Dermis microvascular lymphatic vessel endothelial cell (primary cell): Measurements from ENCODE around the gene ALX4. TPM values are rescaled to one million over a fixed set of nuclear protein-coding genes. Genes with fewer than 3 reads are reported as not detected.

ENCODE experiments used
- DNase-seq, 2 donors: peaks; one replicate each; pipeline versions ENCODE4 v3.0.0 to v3.0.0-alpha.2; 2010; ENCODE audit warnings: low read depth in 2 of 2
- total RNA-seq: library from RNA; depleted of rRNA; stranded (reverse); fragments of >200 nt; gene quantifications from 2 replicates; pipeline ENCODE4 v1.2.1, GENCODE V29; 2014

ALX4 gene
- total RNA-seq, 1 donor from 2014 or later: not detected

DNA sequence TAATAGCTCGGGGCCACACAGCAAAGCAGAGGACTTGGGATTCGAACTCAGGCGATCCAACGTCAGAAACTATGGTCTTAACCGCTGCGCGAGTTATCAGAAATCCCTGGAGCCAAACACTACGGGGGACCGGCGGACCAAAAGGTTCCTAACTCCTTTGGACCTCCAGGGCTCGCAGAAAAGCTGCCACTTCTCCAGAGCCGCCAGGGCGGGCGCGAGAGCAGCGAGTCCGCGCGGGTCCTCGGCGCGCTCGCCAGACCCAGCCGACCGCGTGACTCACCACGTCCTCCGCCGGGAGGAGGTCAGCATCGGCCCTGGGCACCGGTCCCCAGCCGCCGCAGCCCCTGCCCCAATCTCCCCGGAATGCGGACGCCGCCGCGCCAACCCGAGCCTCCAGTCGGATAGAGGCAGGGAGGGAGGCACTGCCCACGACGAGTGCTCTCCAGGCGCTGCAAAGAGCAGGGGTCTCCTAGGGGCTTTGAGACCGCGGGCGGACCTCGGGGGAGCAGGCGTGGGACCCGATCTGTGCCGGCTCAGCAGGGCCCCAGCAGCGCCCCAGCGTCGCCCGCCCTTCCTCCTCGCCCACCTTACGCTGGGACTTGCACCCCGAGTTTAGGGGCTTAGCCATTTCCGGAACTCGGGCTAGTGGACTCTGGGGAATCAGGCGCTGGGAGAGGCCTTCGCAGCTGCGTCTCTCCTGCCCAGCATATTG, 6.2 kb upstream of the ALX4 start:
- DNase-seq: peak in 1 of 2 donors; percentile 33

DNA sequence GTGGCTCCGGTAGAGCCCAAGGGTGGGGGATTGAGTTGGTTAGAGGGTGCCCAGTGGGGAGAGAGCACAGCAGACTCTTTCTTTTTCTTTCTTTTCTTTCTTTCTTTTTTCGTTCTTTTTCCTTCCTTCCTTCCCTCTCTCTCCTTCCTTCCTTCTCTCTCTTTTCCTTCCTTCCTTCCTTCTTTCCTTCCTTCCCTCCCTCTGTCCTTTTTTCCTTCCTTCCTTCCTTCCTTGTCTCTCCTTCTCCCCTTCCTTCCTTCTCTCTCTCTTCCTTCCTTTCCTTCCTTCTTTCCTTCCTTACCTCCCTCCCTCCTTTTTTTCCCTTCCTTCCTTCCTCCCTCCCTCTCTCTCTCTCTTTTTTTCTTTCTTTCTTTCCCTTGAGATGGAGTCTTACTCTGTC, 4.8 kb upstream of the ALX4 start:
- DNase-seq: no peak

DNA sequence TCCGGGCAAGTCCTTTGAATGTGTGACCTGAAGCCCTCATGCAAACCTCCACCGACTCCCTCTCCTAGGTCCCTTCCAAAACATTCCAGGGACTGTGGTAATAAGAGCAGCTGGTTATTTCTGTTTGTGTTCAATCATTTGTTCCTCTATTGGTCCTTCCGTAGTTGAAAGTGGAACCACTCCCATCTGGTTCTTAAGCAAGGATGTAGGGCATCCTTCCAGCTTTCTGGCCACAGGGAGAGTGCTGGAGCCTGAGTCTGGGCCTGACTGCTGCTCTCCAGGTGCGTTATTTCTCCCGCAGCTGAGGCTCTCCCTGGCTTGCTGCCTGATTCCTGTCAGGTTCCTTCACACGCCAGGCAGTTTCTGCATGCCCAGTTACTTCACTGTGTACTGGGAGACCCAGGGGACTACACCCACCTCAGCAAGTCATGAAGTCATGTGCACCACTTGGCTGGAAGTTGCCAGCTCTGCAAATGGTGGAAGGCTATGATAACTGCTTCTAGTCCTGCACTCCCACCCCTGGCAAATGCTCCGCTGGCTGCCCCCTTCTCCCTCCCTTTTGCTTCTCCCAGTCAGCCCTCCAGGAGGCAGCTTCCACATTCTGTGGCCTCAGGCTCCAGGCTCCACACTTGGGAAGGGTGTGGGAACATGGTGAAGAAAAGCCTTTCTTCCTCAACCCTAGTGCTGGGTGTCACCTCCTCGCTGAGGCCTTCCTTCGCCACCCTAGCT, 4.0 kb upstream of the ALX4 start:
- no peak for DNase-seq

DNA sequence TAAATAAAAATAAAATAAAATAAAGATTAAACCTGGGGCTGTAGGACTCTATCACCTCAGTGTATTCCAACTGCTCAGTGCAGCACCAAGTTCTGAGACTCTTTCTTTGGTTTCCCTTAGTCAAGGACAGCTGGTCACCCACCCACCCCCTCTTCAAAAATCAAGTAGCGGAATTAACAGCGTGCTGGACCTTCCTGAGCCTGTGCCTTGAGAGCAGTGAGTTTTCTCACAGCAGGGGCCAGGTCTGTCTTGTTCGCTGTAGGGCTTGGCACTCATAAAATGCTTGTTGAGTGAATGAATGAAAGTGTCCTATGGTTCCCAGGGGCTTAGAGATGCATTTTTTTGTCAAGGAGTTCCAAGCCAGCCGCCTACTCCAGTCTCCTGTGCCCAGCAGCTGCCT, 2.9 kb upstream of the ALX4 start:
- no peak for DNase-seq

DNA sequence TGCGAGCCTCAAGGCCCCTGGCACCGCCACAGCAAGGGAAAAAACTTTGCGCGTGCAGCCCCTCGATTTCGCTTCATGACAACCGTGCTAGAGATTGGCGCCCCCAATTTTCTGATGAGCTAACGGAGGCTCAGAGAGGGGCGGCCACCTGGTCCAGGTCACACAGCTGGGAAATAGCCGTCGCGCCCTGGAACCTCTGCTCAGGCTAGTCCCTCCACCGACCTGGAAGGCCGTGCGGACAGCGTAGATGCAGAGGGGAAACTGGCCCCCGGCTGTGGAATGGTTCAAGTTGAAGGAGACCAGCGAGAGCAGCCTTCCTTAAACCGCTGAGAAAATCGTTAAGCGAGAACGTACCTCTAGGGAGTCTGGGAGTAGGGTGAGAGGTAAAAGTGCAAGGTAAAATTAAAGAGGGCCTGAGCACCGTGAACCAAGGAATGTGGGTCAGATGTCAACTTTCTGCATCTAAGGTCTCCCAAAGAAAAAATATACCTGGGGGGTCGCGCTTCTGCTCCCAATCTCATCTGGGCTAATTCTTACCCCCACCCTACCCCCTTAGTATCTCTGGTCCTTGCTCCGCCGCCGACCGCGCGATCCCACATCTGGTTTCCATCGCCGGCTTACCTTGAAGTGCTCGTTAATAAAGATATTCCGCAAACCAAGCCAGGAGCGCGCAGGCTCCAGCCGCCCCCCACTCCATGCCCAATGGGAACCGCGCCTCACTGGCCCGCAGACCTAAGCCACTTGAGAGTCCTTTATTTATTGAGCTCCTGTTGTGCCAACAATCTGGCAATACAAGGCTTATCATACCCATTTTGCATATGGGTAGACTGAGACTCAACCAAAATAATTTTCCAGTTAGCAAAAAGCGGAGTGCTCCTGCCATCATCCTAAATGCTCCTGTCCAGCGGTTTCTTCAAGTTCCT, 1.7 kb upstream of the ALX4 start:
- DNase-seq: no peak

DNA sequence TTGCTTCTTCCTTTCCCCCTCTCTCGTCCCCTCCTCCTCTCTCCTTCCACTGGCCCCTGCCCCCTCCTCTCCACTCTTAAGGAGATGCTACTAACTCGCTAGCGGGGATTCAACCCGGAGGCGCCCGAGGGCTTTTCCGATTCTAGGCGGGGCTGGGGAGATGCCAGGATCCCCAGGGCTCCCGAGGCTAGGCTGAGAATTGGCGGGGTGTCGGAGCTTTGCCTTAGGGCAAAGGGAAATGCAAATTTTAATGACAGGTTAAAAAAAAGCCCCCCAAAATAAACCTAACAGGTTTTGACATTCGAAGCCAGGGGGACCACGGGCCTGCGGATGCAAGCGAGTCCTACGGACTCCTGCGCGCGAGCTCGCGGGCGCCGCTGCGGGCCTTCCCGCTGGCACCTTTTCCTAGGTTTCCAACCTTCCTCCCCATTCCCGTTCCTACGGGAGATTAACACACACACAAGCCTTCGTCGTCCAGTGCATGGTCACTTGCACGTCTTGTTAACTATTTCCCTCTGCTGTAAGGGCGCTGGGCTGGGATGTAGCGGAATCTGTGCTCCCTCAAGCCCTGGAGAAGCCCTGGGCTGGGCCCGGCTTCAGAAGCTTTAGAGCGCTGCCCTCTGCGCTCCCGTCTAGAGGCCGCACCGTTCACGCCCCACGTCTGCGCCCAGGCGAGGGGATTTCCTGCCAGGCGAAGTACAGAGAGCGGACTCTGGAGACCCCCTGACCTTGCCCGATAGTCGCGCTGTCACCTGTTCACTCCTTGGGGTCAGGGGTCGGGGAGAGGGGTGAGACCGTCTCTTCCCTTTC, 729 bp upstream of the ALX4 start:
- DNase-seq: no peak

DNA sequence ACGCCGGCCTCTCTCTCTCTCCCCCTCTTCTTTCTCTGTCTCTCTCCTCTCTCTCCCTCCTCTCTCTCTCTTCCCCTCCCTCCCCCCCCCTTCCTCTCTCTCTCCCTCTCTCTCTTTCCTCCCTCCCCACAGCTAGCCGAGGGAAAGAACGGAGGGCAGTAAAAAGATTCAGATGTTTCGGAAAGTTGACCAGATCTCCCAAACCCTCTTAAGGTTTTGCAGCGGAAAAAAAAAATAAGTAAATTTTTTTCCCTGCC, 195 bp upstream of the ALX4 start:
- no peak for DNase-seq

DNA sequence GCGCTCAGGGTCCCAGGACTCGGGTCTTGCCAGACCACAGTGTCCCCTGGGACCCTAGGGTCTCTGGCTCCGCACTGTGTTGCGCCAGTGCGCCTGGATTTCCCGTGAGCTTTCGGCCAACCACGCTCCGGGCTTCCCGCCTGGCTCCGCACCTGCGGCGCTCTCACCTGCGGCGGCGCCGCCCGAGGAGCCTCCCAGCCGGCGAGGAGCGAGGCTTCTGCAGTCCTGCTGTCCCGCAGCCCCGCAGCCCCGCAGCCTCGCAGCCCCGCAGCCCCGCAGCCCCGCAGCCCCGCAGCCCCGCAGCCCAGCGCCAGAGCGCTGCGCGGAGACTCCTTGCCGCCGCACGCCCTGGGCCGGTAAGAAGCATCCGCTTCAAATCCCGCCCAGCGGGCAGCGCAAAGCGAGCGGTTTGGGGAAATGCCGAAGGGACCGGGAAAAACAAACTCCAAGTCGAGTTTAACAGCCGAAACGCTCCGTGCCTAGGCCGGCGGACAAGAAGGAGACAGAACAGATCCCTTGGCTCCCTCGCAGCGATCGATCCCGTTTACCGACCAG, 939 bp downstream of the ALX4 start:
- no peak for DNase-seq

DNA sequence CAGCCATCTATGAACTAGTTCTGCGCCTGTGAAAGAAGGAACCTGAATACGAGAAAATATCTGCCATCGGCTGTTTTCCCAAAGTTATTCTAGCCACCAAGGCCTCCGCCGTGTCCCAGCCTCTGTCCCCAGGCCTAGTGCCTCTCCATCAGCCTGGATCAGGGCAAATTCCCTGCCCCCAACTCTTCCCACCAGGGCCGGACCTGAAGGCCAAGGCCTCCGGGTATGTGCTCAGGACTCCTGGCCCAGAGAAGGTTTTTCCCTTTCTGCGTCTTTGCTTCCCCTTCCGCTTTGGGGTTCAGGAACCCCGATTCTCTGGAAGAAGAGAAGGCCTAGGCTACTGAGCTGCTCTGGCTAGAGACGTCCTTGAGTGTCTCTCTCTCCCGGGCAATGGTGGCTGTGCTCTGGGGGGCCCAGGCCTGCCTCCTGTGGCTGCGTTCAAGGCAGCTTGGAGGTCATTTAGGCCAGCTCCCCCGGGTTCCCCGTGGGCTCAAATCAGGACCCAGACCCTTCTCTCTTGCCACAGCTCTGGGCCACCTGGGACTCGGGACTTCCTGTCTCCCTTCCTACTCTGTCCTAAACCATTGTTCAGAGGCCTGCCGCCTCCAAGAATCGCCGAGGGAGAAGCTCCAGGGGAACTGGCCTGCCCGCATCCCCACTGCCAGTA, 1.6 kb downstream of the ALX4 start:
- DNase-seq: no peak

DNA sequence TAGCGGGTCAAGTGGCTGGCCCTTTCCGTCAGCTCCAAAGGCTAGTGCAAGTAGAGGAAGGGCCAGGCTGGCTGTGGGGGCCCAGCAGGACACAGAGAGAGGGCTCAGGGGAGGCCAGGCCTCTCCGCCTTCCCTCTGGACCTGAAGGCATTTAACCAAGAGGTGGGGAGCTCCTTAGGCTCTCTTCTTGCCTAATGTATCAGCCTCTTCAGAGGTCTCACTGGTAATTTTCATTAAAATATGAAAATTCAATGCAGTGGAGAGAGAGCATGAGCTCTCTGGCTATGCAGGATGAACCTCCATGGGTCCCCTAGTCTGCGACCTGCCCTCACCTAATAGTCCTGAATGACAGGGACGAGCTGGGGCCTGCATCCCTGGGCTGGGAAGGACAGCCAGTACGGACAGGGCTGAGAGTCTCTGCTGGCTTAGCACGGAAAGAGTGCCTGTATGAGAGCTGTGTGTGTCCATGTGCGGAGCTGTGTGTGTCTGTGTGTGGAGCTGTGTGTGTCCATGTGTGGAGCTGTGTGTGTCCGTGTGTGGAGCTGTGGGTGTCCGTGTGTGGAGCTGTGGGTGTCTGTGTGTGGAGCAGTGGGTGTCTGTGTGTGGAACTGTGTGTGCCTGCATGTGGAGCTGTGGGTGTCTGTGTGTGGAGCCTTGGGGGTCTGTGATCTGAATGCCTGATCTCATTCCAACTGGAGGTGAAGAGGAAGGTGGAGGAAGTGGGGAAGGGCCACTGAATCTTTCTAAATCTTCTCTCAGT, 2.4 kb downstream of the ALX4 start:
- DNase-seq: no peak

DNA sequence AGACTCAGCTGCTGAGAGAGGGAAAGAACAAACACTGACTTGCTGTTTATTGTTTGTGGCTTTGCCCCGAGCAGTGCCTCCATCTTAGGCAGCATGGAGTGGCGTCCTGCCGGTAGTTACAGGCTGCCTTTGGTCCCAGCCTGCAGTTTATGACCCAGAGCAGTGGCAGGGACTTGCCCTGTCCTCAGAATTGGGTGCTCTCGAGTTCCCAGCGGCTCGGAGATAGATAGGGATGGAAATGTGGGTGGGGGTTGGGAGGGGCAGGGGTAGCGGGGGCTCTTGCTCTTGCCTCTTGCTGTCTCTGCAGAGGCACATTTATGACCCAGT, 3.1 kb downstream of the ALX4 start:
- DNase-seq: no peak

DNA sequence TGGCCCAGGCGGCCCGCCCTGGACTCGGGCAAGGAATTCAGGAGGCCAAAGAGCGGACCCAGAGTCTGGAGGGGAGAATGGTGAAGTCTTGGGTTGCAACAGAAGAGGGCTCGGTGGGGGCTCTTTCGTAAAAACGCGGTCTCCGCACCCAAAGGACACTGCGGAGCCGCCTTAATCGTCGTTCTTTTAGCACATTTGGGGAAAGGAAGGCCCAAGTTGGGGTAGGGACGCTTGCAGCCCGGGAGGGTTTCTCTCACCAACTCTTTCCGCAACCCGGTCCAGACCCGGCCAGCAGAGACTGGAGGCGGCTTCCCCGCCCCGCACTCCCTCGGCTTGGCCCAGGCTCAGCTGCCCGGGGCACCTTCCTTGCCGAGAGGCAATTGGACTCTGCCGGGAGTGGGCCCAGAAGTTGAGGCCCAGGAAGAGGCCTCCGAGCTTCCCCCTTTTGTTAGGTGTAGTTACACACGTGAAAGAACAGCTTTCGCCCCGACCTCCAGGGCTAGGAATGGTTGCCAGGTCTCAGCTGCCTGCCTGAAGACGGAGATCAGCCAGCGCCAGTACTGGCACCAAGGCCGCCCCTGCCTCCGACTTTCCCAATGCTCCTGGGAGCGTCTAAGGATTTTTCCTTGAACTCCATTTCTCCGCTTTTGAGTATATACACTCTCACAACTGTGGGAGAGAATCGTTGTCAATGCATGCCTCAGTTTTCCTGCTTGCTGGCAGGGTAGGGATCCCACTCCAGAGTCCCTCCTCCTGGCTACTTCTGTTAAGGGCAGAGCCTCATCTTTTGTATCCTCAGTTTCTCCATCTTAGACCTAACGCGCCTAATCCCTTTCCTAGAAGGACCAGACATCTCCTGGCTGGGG, 3.7 kb downstream of the ALX4 start:
- DNase-seq: no peak

DNA sequence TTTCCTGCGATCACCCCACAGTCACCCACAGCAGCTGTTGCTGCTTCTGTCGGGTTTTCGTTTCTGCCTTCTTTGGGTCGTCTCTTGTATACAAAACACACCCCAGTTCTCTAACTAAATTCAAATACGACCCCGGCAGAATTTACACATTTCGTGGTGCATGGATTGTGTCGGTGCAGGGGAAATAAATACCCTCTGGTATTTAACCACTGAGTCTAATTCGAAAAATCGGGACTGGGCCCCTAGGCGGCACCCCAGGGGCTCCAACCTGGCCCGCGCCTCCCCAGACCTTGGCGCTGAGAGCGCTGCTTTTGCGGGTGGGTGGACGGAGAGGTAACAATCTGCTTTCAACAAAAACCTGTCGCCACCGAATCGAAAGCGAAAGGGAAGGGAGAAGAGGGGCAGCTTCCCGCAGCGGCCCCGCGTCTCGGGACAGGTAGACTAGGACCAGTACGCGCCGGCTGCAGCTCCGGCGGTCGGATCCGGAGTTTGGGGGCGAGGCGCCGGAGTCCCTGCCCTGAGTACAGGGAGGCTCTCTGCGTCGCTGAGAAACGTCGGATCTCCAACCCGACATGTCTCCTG, 4.4 kb downstream of the ALX4 start:
- DNase-seq: peak; percentile 5 to 24

DNA sequence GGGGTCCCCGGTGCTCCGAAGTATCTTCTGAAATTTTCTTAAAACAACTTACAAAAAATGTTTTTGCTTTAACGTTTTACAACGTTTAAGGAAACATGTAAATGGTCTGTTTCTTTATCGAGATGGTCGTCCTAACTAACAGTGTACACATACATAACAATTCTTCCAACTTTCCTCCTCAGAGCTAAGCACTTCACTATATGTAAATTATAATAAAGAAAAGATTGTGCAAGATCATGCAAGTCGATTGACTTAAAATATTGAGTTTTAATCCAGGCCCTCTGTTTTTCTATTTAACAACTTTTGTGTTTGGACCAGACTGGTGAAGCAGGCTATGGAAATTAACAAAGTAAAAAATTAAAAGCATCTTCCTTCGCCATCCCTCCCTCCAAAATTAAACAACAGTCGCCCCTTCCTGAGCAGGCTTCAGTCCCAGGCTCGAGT, 4.9 kb downstream of the ALX4 start:
- no peak for DNase-seq

DNA sequence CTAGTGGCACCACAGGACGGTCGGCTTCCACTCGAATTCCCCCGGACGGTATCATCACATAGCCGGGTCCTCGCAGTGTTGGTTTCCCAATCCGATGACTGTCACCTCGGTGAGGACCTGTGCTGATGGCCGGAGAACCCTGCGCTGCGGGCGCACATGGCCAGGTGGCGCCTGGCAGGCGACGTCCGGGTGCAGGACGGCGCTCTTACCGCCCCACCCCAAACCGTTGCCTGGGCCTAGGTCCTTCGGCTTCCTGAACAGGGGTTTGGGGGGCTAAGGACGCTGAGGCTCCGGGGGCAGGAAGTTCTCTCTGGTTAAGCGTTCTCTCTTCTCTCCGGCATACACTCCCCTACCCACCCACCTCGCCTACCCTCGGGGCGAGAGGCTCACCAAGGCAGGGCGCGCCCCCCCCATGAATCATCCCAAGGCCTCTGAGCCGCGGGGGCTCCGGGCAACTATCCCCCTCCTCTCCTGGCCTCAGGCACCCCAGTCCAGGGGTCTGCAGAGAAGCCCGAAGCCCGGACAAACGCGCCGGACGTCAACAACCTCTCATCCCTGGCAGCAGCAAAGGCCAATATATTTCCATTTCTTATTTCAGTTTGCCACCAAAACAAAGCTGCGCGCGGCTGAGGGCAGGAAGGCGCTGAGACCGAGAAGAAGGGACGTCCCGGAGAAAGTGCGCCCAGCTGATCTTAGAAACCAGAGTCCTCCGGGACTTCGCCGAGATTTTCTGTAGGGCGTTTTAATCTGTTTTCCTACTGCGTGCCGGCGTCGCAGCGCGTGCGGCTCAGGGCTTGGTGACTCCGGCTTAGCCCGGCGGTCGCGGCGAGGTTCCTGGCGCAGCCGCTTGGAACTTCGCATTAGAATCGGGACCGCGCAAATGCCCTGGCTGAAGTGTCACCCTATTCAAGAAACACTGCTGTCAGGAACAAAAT, 5.6 kb downstream of the ALX4 start:
- DNase-seq: peak in 1 of 2 donors; percentile 15

DNA sequence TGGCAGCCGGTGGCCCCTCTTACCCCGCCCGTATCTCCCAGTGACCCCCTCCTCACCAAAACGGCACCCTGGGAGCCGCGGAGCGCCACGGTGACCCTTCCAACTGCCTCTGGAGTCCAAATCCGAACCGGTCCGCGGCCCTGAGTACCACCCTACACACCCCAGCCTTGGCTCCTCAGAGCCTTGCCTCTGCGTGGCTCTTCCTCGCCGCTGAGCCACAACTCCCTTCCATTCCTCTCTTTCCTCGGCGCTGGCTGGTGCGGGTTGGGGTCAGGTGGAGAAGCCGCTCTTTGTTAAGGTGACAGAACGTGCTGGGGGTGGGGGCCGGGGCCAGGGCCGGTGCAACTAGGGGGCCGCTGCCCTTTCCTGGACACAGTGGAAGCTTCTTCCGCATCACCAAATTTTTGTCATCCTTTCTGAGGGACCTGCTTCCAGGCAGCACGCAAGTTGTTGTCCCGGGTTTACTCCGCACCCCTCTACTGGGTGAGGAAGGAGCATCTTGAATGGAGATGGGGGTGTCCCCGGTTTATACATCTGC, 6.5 kb downstream of the ALX4 start:
- no peak for DNase-seq

DNA sequence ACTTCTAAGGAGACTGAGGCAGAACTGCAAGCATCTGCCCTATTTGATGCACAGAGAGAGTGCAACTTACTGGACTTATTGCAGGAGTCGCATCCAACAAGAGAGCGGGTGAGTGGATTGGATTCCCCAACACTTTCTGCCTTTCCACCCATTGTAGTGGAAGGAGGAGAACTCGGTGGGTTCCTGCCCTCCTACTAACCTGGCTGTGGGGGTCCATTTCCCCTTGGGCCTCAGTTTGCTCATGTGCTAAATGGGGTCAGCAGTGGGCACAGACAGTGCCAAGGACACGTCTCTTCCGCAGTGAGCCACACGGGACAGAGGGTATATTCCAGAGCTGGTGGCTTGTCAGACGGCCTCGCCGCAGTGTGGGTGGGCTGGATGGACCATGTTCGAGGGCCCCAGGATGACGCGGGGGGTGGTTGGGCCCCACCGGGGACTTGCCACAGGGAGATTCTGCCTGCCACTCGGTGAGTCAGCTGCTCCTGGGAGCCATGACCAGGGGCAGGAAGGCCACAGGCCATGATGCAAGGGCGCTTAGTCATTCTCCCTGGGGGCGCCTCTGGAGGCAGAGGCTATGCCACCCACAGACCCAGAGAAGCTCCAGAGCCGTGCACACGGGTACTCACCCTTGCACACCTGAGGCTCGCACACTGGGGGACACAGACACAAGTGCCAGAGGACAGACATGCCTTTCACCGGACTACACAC, 8.2 kb downstream of the ALX4 start:
- DNase-seq: no peak
